Activated CD4-positive, alpha-beta memory T cell treated with anti-CD3 and anti-CD28 coated beads, Interleukin-2, amount 10 ng/mL, durations not matched to agents 7 days and 5 days (primary cell): ENCODE results near the gene GLIPR2. TPM values are rescaled to one million over a fixed set of nuclear protein-coding genes. Genes with fewer than 3 reads are reported as not detected.

ENCODE experiments used
- CTCF ChIA-PET: fragments of 350-600 bp; sonication (Branson Sonifier 250); formaldehyde crosslinking; loops from one replicate; lab custom pipeline; 2021; ENCODE audit warnings: antibody characterized with exemption, inconsistent platforms; lab: Charles Lee
- POLR2A ChIA-PET: fragments of 350-600 bp; sonication (Branson Sonifier 250); formaldehyde crosslinking; loops from one replicate; lab custom pipeline; 2021; ENCODE audit warnings: antibody characterized with exemption; lab: Charles Lee
- DNase-seq: peaks from one replicate; pipeline ENCODE4 v3.0.0-alpha.2; 2020
- H3K27ac Mint-ChIP-seq: one replicate; pipeline ENCODE4 v1.8.0; 2021; ENCODE audit warnings: mild to moderate bottlenecking, mixed read lengths
- H3K27me3 Mint-ChIP-seq: one replicate; pipeline ENCODE4 v1.8.0; 2021; ENCODE audit warnings: mixed read lengths
- H3K36me3 Mint-ChIP-seq: one replicate; pipeline ENCODE4 v1.8.0; 2021; ENCODE audit warnings: low read depth, mixed read lengths
- H3K4me1 Mint-ChIP-seq: one replicate; pipeline ENCODE4 v1.8.0; 2021; ENCODE audit warnings: mixed read lengths
- H3K4me3 Mint-ChIP-seq: one replicate; pipeline ENCODE4 v1.8.0; 2021; ENCODE audit warnings: mild to moderate bottlenecking, mixed read lengths
- H3K9me3 Mint-ChIP-seq: one replicate; pipeline ENCODE4 v1.8.0; 2021; ENCODE audit warnings: mixed read lengths
- total RNA-seq, 2 experiments: library from RNA; stranded (reverse); gene quantifications; one replicate each; pipeline ENCODE4 v1.2.3, GENCODE V29; 2021

GLIPR2 gene
- total RNA-seq, 2 experiments from 2014 or later: 45.3 to 48.0 TPM

GRCh38 chr9:36189976-36190375, 53.4 kb downstream of the GLIPR2 start:
- DNase-seq: no peak
- Mint-ChIP-seq H3K36me3 (peaks cover 23% of the 10 kb centered on the region), H3K9me3 (no peaks in the 10 kb centered on the region), H3K27ac (no peak overlapping the region), H3K4me1 (peaks cover 60% of the 10 kb centered on the region), H3K27me3 (peaks cover 7% of the 10 kb centered on the region), H3K4me3 (peak overlapping the region; percentile 82)
- ChIA-PET POLR2A (interaction anchor here (0.6 to 6.0 kb wide), 40 partner anchors 8 to 585 kb away, joined by 3 to 86 read pairs (median 4); partner anchors contain the start of genes CCIN, GNE, HINT2 and RECK), CTCF (interaction anchor here (0.6 to 5.5 kb wide), 34 partner anchors 8 to 1527 kb away, joined by 3 to 61 read pairs (median 4); partner anchors contain the start of genes CCIN and GLIPR2)

GRCh38 chr9:36190388-36191289, 54.1 kb downstream of the GLIPR2 start, which contains the start of gene CLTA:
CLTA (plus strand) TSS chr9:36190921; CDS start chr9:36191057, 136 bp downstream.
- Mint-ChIP-seq H3K27ac (peak within 1 kb of the TSS; percentile 77), H3K36me3 (peaks cover 30% of the 10 kb centered on the region), H3K9me3 (no peaks in the 10 kb centered on the region), H3K27me3 (peaks cover 7% of the 10 kb centered on the region), H3K4me3 (peak within 1 kb of the TSS; percentile 82), H3K4me1 (peaks cover 66% of the 10 kb centered on the region)
- ChIA-PET POLR2A (interaction anchor here (0.6 to 6.0 kb wide), 50 partner anchors 8 to 586 kb away, joined by 3 to 86 read pairs (median 4); partner anchors contain the start of genes CCIN, GNE, HINT2 and RECK), CTCF (interaction anchor here (0.5 to 5.5 kb wide), 39 partner anchors 9 to 1527 kb away, joined by 3 to 61 read pairs (median 4); partner anchors contain the start of genes CCIN, GLIPR2 and GNE)
- peak; percentile 96 for DNase-seq

GRCh38 chr9:36191290-36191645, 54.7 kb downstream of the GLIPR2 start:
- POLR2A ChIA-PET: interaction anchor here (0.7 to 6.0 kb wide), 35 partner anchors 10 to 587 kb away, joined by 3 to 86 read pairs (median 4); partner anchors contain the start of genes CCIN, GNE and RMRP
- peaks cover 66% of the 10 kb centered on the region for H3K4me1 Mint-ChIP-seq
- peak; percentile 61 for DNase-seq
- peaks cover 7% of the 10 kb centered on the region for H3K27me3 Mint-ChIP-seq
- H3K4me3 Mint-ChIP-seq: peak overlapping the region; percentile 82
- peaks cover 30% of the 10 kb centered on the region for H3K36me3 Mint-ChIP-seq
- H3K9me3 Mint-ChIP-seq: no peaks in the 10 kb centered on the region
- CTCF ChIA-PET: interaction anchor here (0.6 to 5.5 kb wide), 30 partner anchors 9 to 1528 kb away, joined by 3 to 61 read pairs (median 5); partner anchors contain the start of genes CCIN, GLIPR2 and GNE
- peak overlapping the region; percentile 74 for H3K27ac Mint-ChIP-seq

GRCh38 chr9:36191686-36192085, 55.2 kb downstream of the GLIPR2 start:
- Mint-ChIP-seq H3K9me3 (no peaks in the 10 kb centered on the region), H3K27ac (peak overlapping the region; percentile 74), H3K4me1 (peaks cover 70% of the 10 kb centered on the region), H3K4me3 (peak overlapping the region; percentile 82), H3K36me3 (peaks cover 33% of the 10 kb centered on the region), H3K27me3 (peaks cover 7% of the 10 kb centered on the region)
- CTCF ChIA-PET: interaction anchor here (0.6 to 5.5 kb wide), 9 partner anchors 9 to 259 kb away, joined by 3 to 61 read pairs (median 4); partner anchors contain the start of genes CCIN and GLIPR2
- POLR2A ChIA-PET: interaction anchor here (0.9 to 6.0 kb wide), 23 partner anchors 12 to 587 kb away, joined by 3 to 86 read pairs (median 6); partner anchors contain the start of genes CCIN and GNE
- DNase-seq: no peak

GRCh38 chr9:36192196-36192595, 55.7 kb downstream of the GLIPR2 start:
- CTCF ChIA-PET: interaction anchor here (0.6 to 5.5 kb wide), 6 partner anchors 8 to 90 kb away, joined by 3 to 61 read pairs (median 12); partner anchors contain the start of genes CCIN and GLIPR2
- H3K4me1 Mint-ChIP-seq: peaks cover 71% of the 10 kb centered on the region
- POLR2A ChIA-PET: interaction anchor here (0.9 to 6.0 kb wide), 14 partner anchors 12 to 295 kb away, joined by 3 to 86 read pairs (median 24); partner anchors contain the start of genes CCIN and GNE

GRCh38 chr9:36193023-36193422, 56.5 kb downstream of the GLIPR2 start:
- Mint-ChIP-seq H3K27me3 (peaks cover 7% of the 10 kb centered on the region), H3K36me3 (peaks cover 37% of the 10 kb centered on the region)
- POLR2A ChIA-PET: interaction anchor here (0.5 to 6.0 kb wide), 7 partner anchors 11 to 1096 kb away, joined by 3 to 86 read pairs (median 18); partner anchors contain the start of gene GNE

More at GRCh38 chr9:36192196-36192595, 55.7 kb downstream of the GLIPR2 start:
- H3K4me3 Mint-ChIP-seq: peak overlapping the region; percentile 82
- H3K36me3 Mint-ChIP-seq: peaks cover 33% of the 10 kb centered on the region
- no peak for DNase-seq
- H3K27ac Mint-ChIP-seq: peak overlapping the region; percentile 74
- H3K9me3 Mint-ChIP-seq: no peaks in the 10 kb centered on the region
- peaks cover 7% of the 10 kb centered on the region for H3K27me3 Mint-ChIP-seq

GRCh38 chr9:36194326-36195000, 57.9 kb downstream of the GLIPR2 start:
- peaks cover 46% of the 10 kb centered on the region for H3K36me3 Mint-ChIP-seq
- H3K27me3 Mint-ChIP-seq: no peaks in the 10 kb centered on the region
- POLR2A ChIA-PET: interaction anchor here (2.0 to 6.0 kb wide), 2 partner anchors 10 to 64 kb away, joined by 5 to 86 read pairs; partner anchors contain the start of gene GNE
- CTCF ChIA-PET: interaction anchor here (0.6 to 1.5 kb wide), 3 partner anchors 53 to 134 kb away, joined by 3 to 4 read pairs (median 3); no protein-coding TSS in a partner anchor
- peak overlapping the region; percentile 6 for H3K27ac Mint-ChIP-seq
- H3K4me3 Mint-ChIP-seq: peak overlapping the region; percentile 21
- H3K4me1 Mint-ChIP-seq: peaks cover 56% of the 10 kb centered on the region
- no peaks in the 10 kb centered on the region for H3K9me3 Mint-ChIP-seq
- DNase-seq: no peak

More at GRCh38 chr9:36193023-36193422, 56.5 kb downstream of the GLIPR2 start:
- peaks cover 66% of the 10 kb centered on the region for H3K4me1 Mint-ChIP-seq
- DNase-seq: no peak
- peak overlapping the region; percentile 82 for H3K4me3 Mint-ChIP-seq
- H3K27ac Mint-ChIP-seq: no peak overlapping the region
- H3K9me3 Mint-ChIP-seq: no peaks in the 10 kb centered on the region
- CTCF ChIA-PET: interaction anchor here (1.2 to 5.5 kb wide), 3 partner anchors 25 to 136 kb away, joined by 3 to 33 read pairs (median 4); partner anchors contain the start of genes CCIN and GLIPR2

GRCh38 chr9:36204906-36205547, 68.5 kb downstream of the GLIPR2 start:
- no peak for DNase-seq
- H3K27me3 Mint-ChIP-seq: no peaks in the 10 kb centered on the region
- CTCF ChIA-PET: interaction anchor here (1.4 to 1.9 kb wide), 3 partner anchors 14 to 103 kb away, joined by 4 to 6 read pairs (median 5); partner anchors contain the start of gene CLTA
- H3K27ac Mint-ChIP-seq: peak overlapping the region; percentile 49
- POLR2A ChIA-PET: interaction anchor here (1.3 to 8.7 kb wide), 3 partner anchors 8 to 13 kb away, joined by 3 to 86 read pairs (median 7); partner anchors contain the start of gene CLTA
- H3K4me3 Mint-ChIP-seq: no peak overlapping the region
- H3K9me3 Mint-ChIP-seq: no peaks in the 10 kb centered on the region
- H3K4me1 Mint-ChIP-seq: peaks cover 58% of the 10 kb centered on the region
- H3K36me3 Mint-ChIP-seq: peaks cover 86% of the 10 kb centered on the region

GRCh38 chr9:36207016-36207415, 70.5 kb downstream of the GLIPR2 start:
- DNase-seq: no peak
- peaks cover 95% of the 10 kb centered on the region for H3K36me3 Mint-ChIP-seq
- no peak overlapping the region for H3K4me3 Mint-ChIP-seq
- H3K4me1 Mint-ChIP-seq: peaks cover 61% of the 10 kb centered on the region
- H3K27me3 Mint-ChIP-seq: no peaks in the 10 kb centered on the region
- ChIA-PET CTCF (interaction anchor here (2.3 kb wide), 1 partner anchor 123 kb away, joined by 5 read pairs; no protein-coding TSS in a partner anchor), POLR2A (interaction anchor here (1.8 to 8.7 kb wide), 3 partner anchors 10 to 15 kb away, joined by 6 to 86 read pairs (median 7); partner anchors contain the start of gene CLTA)
- peak overlapping the region; percentile 87 for H3K27ac Mint-ChIP-seq
- H3K9me3 Mint-ChIP-seq: no peaks in the 10 kb centered on the region

- POLR2A ChIA-PET: interaction anchor here (1.8 to 8.7 kb wide), 2 partner anchors 11 to 16 kb away, joined by 6 to 86 read pairs; partner anchors contain the start of gene CLTA
- no peaks in the 10 kb centered on the region for H3K27me3 Mint-ChIP-seq
- peak overlapping the region; percentile 5 for H3K4me3 Mint-ChIP-seq
- CTCF ChIA-PET: interaction anchor here (2.3 kb wide), 1 partner anchor 122 kb away, joined by 5 read pairs; no protein-coding TSS in a partner anchor
- peaks cover 61% of the 10 kb centered on the region for H3K4me1 Mint-ChIP-seq
- DNase-seq: no peak
- H3K36me3 Mint-ChIP-seq: peaks cover 94% of the 10 kb centered on the region
- H3K9me3 Mint-ChIP-seq: no peaks in the 10 kb centered on the region
- peak overlapping the region; percentile 87 for H3K27ac Mint-ChIP-seq
Observed at GRCh38 chr9:36207546-36208012, 71.0 kb downstream of the GLIPR2 start.
